SK-N-SH treated with all-trans-retinoic acid at 6 μM for 48 hours (cell line): ENCODE measurements around the gene RASD2.

ENCODE experiments used
- ATAC-seq: fragments of 200-7000 bp; cut with Tn5 transposase; 3 replicates; pipeline ENCODE4 v1.9.1; 2020; ENCODE audit warnings: mild to moderate bottlenecking, moderate library complexity
- ARNTL ChIP-seq: fragments of 450-650 bp; formaldehyde crosslinking; IDR thresholded peaks from 2 replicates; pipeline ENCODE4 v1.5.0; 2020; ENCODE audit warnings: low read depth, mild to moderate bottlenecking, moderate library complexity, borderline replicate concordance
- BACH2 ChIP-seq: fragments of 250-450 bp; sonication (Bioruptor Pico); IDR thresholded peaks from 2 replicates; pipeline ENCODE4 v1.9.0; 2021; ENCODE audit warnings: mild to moderate bottlenecking, borderline replicate concordance
- ESRRG ChIP-seq: fragments of 250-450 bp; sonication (Bioruptor Pico); IDR thresholded peaks from 2 replicates; pipeline ENCODE4 v1.6.1; 2021; ENCODE audit warnings: mild to moderate bottlenecking
- GLIS3 ChIP-seq: fragments of 250-450 bp; sonication (Bioruptor Pico); IDR thresholded peaks from 2 replicates; pipeline ENCODE4 v1.5.0; 2020; ENCODE audit warnings: mild to moderate bottlenecking, moderate library complexity
- ISL1 ChIP-seq: fragments of 250-450 bp; sonication (Bioruptor Pico); IDR thresholded peaks from 2 replicates; pipeline ENCODE4 v2.1.2; 2022; ENCODE audit warnings: mild to moderate bottlenecking, moderate library complexity
- OSR1 ChIP-seq: fragments of 250-450 bp; sonication (Bioruptor Pico); IDR thresholded peaks from 2 replicates; pipeline ENCODE4 v1.8.0; 2022; ENCODE audit warnings: moderate library complexity, mild to moderate bottlenecking, inconsistent platforms
- POU6F1 ChIP-seq: fragments of 250-450 bp; sonication (Bioruptor Pico); IDR thresholded peaks from 2 replicates; pipeline ENCODE4 v1.8.0; 2021; ENCODE audit warnings: low read depth, mild to moderate bottlenecking, moderate library complexity, borderline replicate concordance
- PPARA ChIP-seq: fragments of 250-450 bp; sonication (Bioruptor Pico); IDR thresholded peaks from 2 replicates; pipeline ENCODE4 v1.5.0; 2020; ENCODE audit warnings: mild to moderate bottlenecking, borderline replicate concordance
- RARB ChIP-seq: fragments of 250-450 bp; sonication (Bioruptor Pico); IDR thresholded peaks from 2 replicates; pipeline ENCODE4 v1.8.0; 2021; ENCODE audit warnings: mild to moderate bottlenecking, moderate library complexity
- SNAI2 ChIP-seq: fragments of 250-450 bp; sonication (Bioruptor Pico); IDR thresholded peaks from 2 replicates; pipeline ENCODE4 v1.5.0; 2020; ENCODE audit warnings: mild to moderate bottlenecking, moderate library complexity
- TCF4 ChIP-seq: fragments of 250-450 bp; sonication (Bioruptor Pico); IDR thresholded peaks from 2 replicates; pipeline ENCODE4 v1.8.0; 2021; ENCODE audit warnings: mild to moderate bottlenecking, moderate library complexity, borderline replicate concordance
- TOX ChIP-seq: fragments of 250-450 bp; sonication (Bioruptor Pico); IDR thresholded peaks from 2 replicates; pipeline ENCODE4 v1.8.0; 2021; ENCODE audit warnings: mild to moderate bottlenecking, moderate library complexity, borderline replicate concordance
- ZFP3 ChIP-seq: fragments of 250-450 bp; sonication (Bioruptor Pico); IDR thresholded peaks from 2 replicates; pipeline ENCODE4 v1.5.0; 2020; ENCODE audit warnings: mild to moderate bottlenecking, moderate library complexity
- ZFP30 ChIP-seq: fragments of 450-650 bp; formaldehyde crosslinking; IDR thresholded peaks from 2 replicates; pipeline ENCODE4 v1.5.0; 2022; ENCODE audit warnings: mild to moderate bottlenecking, moderate library complexity
- ZNF565 ChIP-seq: fragments of 450-650 bp; formaldehyde crosslinking; conservative IDR thresholded peaks from 2 replicates; pipeline ENCODE4 v1.5.0; 2020; ENCODE audit warnings: low read depth, mild to moderate bottlenecking, moderate library complexity
- ZNF70 ChIP-seq: fragments of 450-650 bp; formaldehyde crosslinking; IDR thresholded peaks from 2 replicates; pipeline ENCODE4 v1.5.0; 2020; ENCODE audit warnings: mild to moderate bottlenecking, moderate library complexity
- ZNF8 ChIP-seq: fragments of 450-650 bp; formaldehyde crosslinking; IDR thresholded peaks from 2 replicates; pipeline ENCODE4 v1.5.0; 2020; ENCODE audit warnings: mild to moderate bottlenecking, moderate library complexity
- TF ChIP-seq, protein P1 (sequence below): fragments of 250-450 bp; sonication (Bioruptor Pico); IDR thresholded peaks from 2 replicates; pipeline ENCODE4 v1.8.0; 2020; ENCODE audit warnings: mild to moderate bottlenecking, moderate library complexity, borderline replicate concordance
- TF ChIP-seq, protein P2 (sequence below): fragments of 250-450 bp; sonication (Bioruptor Pico); IDR thresholded peaks from 2 replicates; pipeline ENCODE4 v1.5.1; 2020; ENCODE audit warnings: low read depth, mild to moderate bottlenecking, moderate library complexity
- TF ChIP-seq, protein P3 (sequence below): fragments of 250-450 bp; sonication (Bioruptor Pico); IDR thresholded peaks from 2 replicates; pipeline ENCODE4 v1.5.1; 2021; ENCODE audit warnings: mild to moderate bottlenecking, moderate library complexity

The RASD2 gene

DNA sequence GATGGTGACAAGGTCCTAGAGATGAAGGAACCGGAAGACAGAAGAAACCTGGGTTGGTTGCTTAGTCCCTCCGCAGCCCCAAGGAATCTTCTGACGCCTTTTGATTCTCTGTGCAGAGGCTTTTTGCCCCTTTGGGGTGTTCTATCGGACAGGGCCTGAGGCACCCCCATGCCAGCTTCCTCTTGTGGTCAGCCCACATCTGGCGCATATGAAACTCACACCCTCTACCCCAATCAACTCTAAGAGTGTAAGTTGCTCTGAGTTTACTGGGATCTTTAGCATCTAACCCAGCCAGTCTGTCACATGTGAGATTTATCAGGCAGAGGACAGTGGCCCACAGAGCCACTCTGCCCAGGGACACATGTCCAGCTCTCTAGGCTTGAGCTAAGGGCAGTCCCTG is 17.4 kb downstream of the RASD2 start (continued):
- TF ChIP-seq, protein P1, sequence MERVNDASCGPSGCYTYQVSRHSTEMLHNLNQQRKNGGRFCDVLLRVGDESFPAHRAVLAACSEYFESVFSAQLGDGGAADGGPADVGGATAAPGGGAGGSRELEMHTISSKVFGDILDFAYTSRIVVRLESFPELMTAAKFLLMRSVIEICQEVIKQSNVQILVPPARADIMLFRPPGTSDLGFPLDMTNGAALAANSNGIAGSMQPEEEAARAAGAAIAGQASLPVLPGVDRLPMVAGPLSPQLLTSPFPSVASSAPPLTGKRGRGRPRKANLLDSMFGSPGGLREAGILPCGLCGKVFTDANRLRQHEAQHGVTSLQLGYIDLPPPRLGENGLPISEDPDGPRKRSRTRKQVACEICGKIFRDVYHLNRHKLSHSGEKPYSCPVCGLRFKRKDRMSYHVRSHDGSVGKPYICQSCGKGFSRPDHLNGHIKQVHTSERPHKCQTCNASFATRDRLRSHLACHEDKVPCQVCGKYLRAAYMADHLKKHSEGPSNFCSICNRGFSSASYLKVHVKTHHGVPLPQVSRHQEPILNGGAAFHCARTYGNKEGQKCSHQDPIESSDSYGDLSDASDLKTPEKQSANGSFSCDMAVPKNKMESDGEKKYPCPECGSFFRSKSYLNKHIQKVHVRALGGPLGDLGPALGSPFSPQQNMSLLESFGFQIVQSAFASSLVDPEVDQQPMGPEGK (CRISPR knock-in tag) = no peak
- no peak for TF ChIP-seq ZNF565 (CRISPR knock-in tag)
- TF ChIP-seq, protein P2, sequence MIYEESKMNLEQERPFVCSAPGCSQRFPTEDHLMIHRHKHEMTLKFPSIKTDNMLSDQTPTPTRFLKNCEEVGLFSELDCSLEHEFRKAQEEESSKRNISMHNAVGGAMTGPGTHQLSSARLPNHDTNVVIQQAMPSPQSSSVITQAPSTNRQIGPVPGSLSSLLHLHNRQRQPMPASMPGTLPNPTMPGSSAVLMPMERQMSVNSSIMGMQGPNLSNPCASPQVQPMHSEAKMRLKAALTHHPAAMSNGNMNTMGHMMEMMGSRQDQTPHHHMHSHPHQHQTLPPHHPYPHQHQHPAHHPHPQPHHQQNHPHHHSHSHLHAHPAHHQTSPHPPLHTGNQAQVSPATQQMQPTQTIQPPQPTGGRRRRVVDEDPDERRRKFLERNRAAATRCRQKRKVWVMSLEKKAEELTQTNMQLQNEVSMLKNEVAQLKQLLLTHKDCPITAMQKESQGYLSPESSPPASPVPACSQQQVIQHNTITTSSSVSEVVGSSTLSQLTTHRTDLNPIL (CRISPR knock-in tag) = no peak
- TF ChIP-seq PPARA (CRISPR knock-in tag) = no peak
- TF ChIP-seq GLIS3 (CRISPR knock-in tag) = no peak
- TF ChIP-seq TOX = no peak

GRCh38 chr22:35558719-35559118 is 18.1 kb downstream of the RASD2 start:
- TF ChIP-seq POU6F1 (CRISPR knock-in tag) (no peak), GLIS3 (CRISPR knock-in tag) (no peak), RARB (CRISPR knock-in tag) (no peak), OSR1 (CRISPR knock-in tag) (no peak), ISL1 (no peak), SNAI2 (CRISPR knock-in tag) (no peak), PPARA (CRISPR knock-in tag) (no peak), ZNF8 (no peak)
- TF ChIP-seq, protein P2 (CRISPR knock-in tag) = no peak
- TF ChIP-seq, protein P1 (CRISPR knock-in tag) = no peak
- no peak for ATAC-seq

DNA sequence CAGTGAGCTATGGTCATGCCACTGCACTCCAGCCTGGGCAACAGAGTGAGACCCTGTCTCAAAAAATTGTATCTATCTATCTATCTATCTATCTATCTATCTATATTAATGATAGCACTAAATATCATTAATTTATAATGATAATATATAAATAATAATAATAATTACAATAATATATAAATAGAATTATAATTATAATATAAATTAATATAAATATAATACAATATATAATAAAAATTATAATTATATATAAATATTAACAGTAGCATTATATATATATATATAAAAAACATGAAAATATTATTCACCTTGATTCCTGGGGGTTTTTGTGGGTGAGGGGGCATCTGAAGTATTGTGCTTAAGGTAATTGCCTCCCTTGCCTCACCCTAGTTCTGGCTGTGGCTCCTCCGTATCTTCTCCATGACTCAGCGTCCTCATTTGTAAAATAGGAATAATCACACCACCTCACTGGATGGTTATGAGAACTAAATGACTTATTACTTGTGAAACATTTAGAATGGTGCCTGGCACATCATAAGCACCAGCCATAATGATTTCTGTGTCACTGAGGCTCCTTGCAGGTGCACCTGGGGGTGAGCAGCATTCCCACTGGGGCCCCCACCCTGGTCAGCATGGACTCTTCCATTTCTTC is 18.8 kb downstream of the RASD2 start:
- no peak for TF ChIP-seq ZNF70 (CRISPR knock-in tag)
- TF ChIP-seq TCF4 (CRISPR knock-in tag) = no peak
- TF ChIP-seq, protein P2 (CRISPR knock-in tag) = no peak
- no peak for TF ChIP-seq ISL1
- TF ChIP-seq, protein P3, sequence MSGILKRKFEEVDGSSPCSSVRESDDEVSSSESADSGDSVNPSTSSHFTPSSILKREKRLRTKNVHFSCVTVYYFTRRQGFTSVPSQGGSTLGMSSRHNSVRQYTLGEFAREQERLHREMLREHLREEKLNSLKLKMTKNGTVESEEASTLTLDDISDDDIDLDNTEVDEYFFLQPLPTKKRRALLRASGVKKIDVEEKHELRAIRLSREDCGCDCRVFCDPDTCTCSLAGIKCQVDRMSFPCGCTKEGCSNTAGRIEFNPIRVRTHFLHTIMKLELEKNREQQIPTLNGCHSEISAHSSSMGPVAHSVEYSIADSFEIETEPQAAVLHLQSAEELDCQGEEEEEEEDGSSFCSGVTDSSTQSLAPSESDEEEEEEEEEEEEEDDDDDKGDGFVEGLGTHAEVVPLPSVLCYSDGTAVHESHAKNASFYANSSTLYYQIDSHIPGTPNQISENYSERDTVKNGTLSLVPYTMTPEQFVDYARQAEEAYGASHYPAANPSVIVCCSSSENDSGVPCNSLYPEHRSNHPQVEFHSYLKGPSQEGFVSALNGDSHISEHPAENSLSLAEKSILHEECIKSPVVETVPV (CRISPR knock-in tag) = no peak
- TF ChIP-seq ESRRG (CRISPR knock-in tag) = no peak
- TF ChIP-seq ZFP30 (CRISPR knock-in tag) = no peak
- TF ChIP-seq SNAI2 (CRISPR knock-in tag) = no peak
- no peak for TF ChIP-seq ZNF8
- TF ChIP-seq, protein P1 (CRISPR knock-in tag) = no peak
- TF ChIP-seq ZNF565 (CRISPR knock-in tag) = no peak
- no peak for TF ChIP-seq ZFP3
- TF ChIP-seq POU6F1 (CRISPR knock-in tag) = no peak
- no peak for TF ChIP-seq PPARA (CRISPR knock-in tag)
- TF ChIP-seq ARNTL = no peak
- TF ChIP-seq RARB (CRISPR knock-in tag) = no peak
- no peak for TF ChIP-seq BACH2 (CRISPR knock-in tag)
- TF ChIP-seq, all 23 proteins: peak for 0
- ATAC-seq = no peak
